ENCODE measurements around the gene LINGO4. TPM values are rescaled to one million over a fixed set of nuclear protein-coding genes. Genes with fewer than 3 reads are reported as not detected.
A peak's percentile ranks its signal among the peaks of the same experiment; 100 is the strongest.
"Not testable (repeated sequence)": the region's sequence is repeated elsewhere in the genome, so short reads cannot be mapped to it uniquely, and the experiment has no call there.

LINGO4 gene
- total RNA-seq, 2 donors from 2014 or later, result 0.12 to 0.13 TPM

GRCh38 chr1:151775894-151776664 lies 29.1 kb downstream of the LINGO4 start:
- no peak for TF ChIP-seq CTCF (IDR thresholded peaks at IDR 0.05)
- no peak for DNase-seq
- no peaks in the 10 kb centered on the region for H3K4me1 ChIP-seq
- no peak overlapping the region for H3K4me3 ChIP-seq
- no peaks in the 10 kb centered on the region for H3K27me3 ChIP-seq
- no peaks in the 10 kb centered on the region for H3K36me3 ChIP-seq
- H3K27ac ChIP-seq, result no peak overlapping the region
- no peaks in the 10 kb centered on the region for H3K9me3 ChIP-seq
- intact Hi-C loops (cut with DNase I), result no loop called here
- no peak overlapping the region for H3K9ac ChIP-seq (ENCODE audit: low read depth in 2 of 2, low read length in 2 of 2)

GRCh38 chr1:151774256-151774922 lies 30.8 kb downstream of the LINGO4 start:
- intact Hi-C loops (cut with DNase I), result no loop called here
- Histone ChIP-seq H3K27ac (no peak overlapping the region), H3K36me3 (no peaks in the 10 kb centered on the region), H3K27me3 (no peaks in the 10 kb centered on the region), H3K4me1 (no peaks in the 10 kb centered on the region), H3K9me3 (no peaks in the 10 kb centered on the region), H3K9ac (ENCODE audit: low read depth in 2 of 2, low read length in 2 of 2) (no peak overlapping the region), H3K4me3 (no peak overlapping the region)
- no peak for TF ChIP-seq CTCF (IDR thresholded peaks at IDR 0.05)
- DNase-seq, result no peak

- intact Hi-C loops (cut with DNase I), result no loop called here
- no peak overlapping the region for H3K9ac ChIP-seq (ENCODE audit: low read depth in 2 of 2, low read length in 2 of 2)
- DNase-seq, result no peak
- no peak for TF ChIP-seq CTCF (IDR thresholded peaks at IDR 0.05)
- no peak overlapping the region for H3K4me3 ChIP-seq
- H3K4me1 ChIP-seq, result no peaks in the 10 kb centered on the region
- no peaks in the 10 kb centered on the region for H3K27me3 ChIP-seq
- H3K27ac ChIP-seq, result no peak overlapping the region
- no peaks in the 10 kb centered on the region for H3K9me3 ChIP-seq
- H3K36me3 ChIP-seq, result no peaks in the 10 kb centered on the region
These were observed 31.5 kb downstream of the LINGO4 start for GRCh38 chr1:151773702-151774101.

- not testable (repeated sequence) for DNase-seq, H3K36me3 ChIP-seq
These were observed 35.9 kb downstream of the LINGO4 start for GRCh38 chr1:151769270-151769669.

GRCh38 chr1:151768351-151769066 lies 36.7 kb downstream of the LINGO4 start:
- H3K36me3 ChIP-seq; intact Hi-C loops (cut with DNase I); H3K9me3 ChIP-seq; H3K27ac ChIP-seq; H3K4me3 ChIP-seq; H3K27me3 ChIP-seq; DNase-seq; H3K4me1 ChIP-seq; H3K9ac ChIP-seq (ENCODE audit: low read depth in 2 of 2, low read length in 2 of 2): not testable (repeated sequence)

More at GRCh38 chr1:151769270-151769669, 35.9 kb downstream of the LINGO4 start:
- intact Hi-C loops (cut with DNase I); H3K9ac ChIP-seq (ENCODE audit: low read depth in 2 of 2, low read length in 2 of 2); H3K27me3 ChIP-seq; H3K27ac ChIP-seq; H3K4me1 ChIP-seq; H3K4me3 ChIP-seq; H3K9me3 ChIP-seq: not testable (repeated sequence)

GRCh38 chr1:151763990-151764389 lies 41.2 kb downstream of the LINGO4 start:
- Histone ChIP-seq H3K4me3 (peak overlapping the region; percentile 91), H3K27ac (peak overlapping the region; percentile 92), H3K36me3 (peaks cover 11% of the 10 kb centered on the region), H3K27me3 (no peaks in the 10 kb centered on the region), H3K9me3 (no peaks in the 10 kb centered on the region), H3K4me1 (no peaks in the 10 kb centered on the region), H3K9ac (ENCODE audit: low read depth in 2 of 2, low read length in 2 of 2) (peak overlapping the region; percentile 62 to 74)
- TF ChIP-seq CTCF (IDR thresholded peaks at IDR 0.05), result no peak
- intact Hi-C loops (cut with DNase I), result no loop called here
- no peak for DNase-seq

Measured in colonic mucosa (tissue), 4 donors.